Epithelial cell of esophagus (primary cell): ENCODE measurements around the gene SLC22A23.

Experiments
- DNase-seq: peaks from one replicate; pipeline ENCODE4 v3.0.0; 2010; ENCODE audit warnings: low read depth
- H3K4me3 ChIP-seq: 2 replicates; pipeline ENCODE4 v1.5.1; 2011; ENCODE audit warnings: mild to moderate bottlenecking, low read length, control low read depth
- TF ChIP-seq, protein P1 (sequence below): IDR thresholded peaks from 2 replicates; pipeline ENCODE4 v1.5.1; 2011; ENCODE audit warnings: low read depth, mild to moderate bottlenecking, low read length, control low read depth, inconsistent platforms; ENCODE audit not compliant: insufficient read depth; ENCODE audit errors: missing control alignments

The SLC22A23 gene

GRCh38 chr6:3355358-3356055, 101.3 kb downstream of the SLC22A23 start:
- no peak for DNase-seq
- no peak overlapping the region for H3K4me3 ChIP-seq

DNA sequence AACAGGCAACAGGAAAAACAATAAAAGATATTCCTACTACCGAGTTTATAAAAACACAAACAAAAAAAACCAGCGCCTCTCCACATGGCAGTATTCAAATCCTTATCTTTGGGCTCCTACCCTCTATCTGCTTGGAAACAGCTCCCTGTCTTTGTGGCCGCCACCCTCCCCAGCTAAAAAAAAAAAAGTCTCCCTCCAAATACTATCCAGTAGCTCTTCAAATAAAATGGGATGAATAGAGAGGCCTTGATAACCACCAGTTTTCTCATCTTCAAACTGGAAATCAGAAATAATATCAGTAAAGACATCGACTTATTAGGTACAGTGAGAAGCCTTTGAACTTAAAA, 101.9 kb downstream of the SLC22A23 start:
- DNase-seq = no peak
- no peak overlapping the region for H3K4me3 ChIP-seq
- TF ChIP-seq, protein P1, sequence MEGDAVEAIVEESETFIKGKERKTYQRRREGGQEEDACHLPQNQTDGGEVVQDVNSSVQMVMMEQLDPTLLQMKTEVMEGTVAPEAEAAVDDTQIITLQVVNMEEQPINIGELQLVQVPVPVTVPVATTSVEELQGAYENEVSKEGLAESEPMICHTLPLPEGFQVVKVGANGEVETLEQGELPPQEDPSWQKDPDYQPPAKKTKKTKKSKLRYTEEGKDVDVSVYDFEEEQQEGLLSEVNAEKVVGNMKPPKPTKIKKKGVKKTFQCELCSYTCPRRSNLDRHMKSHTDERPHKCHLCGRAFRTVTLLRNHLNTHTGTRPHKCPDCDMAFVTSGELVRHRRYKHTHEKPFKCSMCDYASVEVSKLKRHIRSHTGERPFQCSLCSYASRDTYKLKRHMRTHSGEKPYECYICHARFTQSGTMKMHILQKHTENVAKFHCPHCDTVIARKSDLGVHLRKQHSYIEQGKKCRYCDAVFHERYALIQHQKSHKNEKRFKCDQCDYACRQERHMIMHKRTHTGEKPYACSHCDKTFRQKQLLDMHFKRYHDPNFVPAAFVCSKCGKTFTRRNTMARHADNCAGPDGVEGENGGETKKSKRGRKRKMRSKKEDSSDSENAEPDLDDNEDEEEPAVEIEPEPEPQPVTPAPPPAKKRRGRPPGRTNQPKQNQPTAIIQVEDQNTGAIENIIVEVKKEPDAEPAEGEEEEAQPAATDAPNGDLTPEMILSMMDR = no peak

More at GRCh38 chr6:3355358-3356055, 101.3 kb downstream of the SLC22A23 start:
- TF ChIP-seq, protein P1 = no peak

DNA sequence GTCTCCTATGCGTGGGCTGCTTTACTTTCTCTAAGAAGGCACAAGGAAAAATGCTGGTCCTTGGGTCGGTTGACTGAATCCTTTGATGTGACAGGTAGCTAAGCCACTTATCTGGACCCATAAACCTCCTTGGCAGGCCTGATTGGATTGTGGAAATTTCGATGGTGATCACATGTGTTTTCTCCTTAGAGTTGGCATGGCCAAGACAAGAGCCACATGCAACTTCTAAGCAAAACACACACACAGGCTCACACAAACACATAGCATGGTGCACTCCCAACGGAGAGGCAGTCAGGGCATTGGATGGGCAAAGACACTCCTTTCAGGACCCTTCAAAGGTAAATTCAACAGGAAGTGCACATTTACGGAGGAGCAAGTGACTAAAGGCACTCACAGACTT, 102.9 kb downstream of the SLC22A23 start:
- no peak for DNase-seq
- no peak overlapping the region for H3K4me3 ChIP-seq
- TF ChIP-seq, protein P1 = no peak

GRCh38 chr6:3353213-3353903, 103.5 kb downstream of the SLC22A23 start:
- no peak for DNase-seq
- TF ChIP-seq, protein P1 = no peak
- H3K4me3 ChIP-seq = no peak overlapping the region

- no peak overlapping the region for H3K4me3 ChIP-seq
- TF ChIP-seq, protein P1 = no peak
- no peak for DNase-seq
Measured at GRCh38 chr6:3352678-3353077, 104.2 kb downstream of the SLC22A23 start.

- no peak overlapping the region for H3K4me3 ChIP-seq
- TF ChIP-seq, protein P1 = no peak
- DNase-seq = no peak
Measured at GRCh38 chr6:3351829-3352524, 104.9 kb downstream of the SLC22A23 start.
